ENCODE results near the gene IL34.
"Not testable (repeated sequence)": the region's sequence is repeated elsewhere in the genome, so short reads cannot be mapped to it uniquely, and the experiment has no call there.

The IL34 gene

DNA sequence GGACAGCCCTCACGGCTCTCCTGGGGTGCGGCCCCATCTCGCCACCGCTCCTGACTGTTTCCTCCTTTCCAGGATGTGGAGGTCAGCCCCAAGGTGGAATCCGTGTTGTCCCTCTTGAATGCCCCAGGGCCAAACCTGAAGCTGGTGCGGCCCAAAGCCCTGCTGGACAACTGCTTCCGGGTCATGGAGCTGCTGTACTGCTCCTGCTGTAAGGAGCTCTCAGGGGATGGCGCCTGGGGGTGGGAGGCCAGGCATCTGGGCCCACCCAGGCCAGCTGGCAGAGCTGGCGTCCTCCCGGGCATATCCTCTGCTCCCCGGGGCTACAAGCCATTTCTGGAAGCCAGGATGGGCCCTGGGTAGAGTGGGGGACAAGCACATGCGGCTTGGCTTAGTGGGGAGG lies 13.2 kb downstream of the IL34 start:
- no peak for DNase-seq

DNA sequence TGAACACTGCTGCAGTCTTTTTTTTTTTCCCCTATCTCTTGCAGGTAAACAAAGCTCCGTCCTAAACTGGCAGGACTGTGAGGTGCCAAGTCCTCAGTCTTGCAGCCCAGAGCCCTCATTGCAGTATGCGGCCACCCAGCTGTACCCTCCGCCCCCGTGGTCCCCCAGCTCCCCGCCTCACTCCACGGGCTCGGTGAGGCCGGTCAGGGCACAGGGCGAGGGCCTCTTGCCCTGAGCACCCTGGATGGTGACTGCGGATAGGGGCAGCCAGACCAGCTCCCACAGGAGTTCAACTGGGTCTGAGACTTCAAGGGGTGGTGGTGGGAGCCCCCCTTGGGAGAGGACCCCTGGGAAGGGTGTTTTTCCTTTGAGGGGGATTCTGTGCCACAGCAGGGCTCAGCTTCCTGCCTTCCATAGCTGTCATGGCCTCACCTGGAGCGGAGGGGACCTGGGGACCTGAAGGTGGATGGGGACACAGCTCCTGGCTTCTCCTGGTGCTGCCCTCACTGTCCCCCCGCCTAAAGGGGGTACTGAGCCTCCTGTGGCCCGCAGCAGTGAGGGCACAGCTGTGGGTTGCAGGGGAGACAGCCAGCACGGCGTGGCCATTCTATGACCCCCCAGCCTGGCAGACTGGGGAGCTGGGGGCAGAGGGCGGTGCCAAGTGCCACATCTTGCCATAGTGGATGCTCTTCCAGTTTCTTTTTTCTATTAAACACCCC lies 13.8 kb downstream of the IL34 start:
- no peak for DNase-seq

DNA sequence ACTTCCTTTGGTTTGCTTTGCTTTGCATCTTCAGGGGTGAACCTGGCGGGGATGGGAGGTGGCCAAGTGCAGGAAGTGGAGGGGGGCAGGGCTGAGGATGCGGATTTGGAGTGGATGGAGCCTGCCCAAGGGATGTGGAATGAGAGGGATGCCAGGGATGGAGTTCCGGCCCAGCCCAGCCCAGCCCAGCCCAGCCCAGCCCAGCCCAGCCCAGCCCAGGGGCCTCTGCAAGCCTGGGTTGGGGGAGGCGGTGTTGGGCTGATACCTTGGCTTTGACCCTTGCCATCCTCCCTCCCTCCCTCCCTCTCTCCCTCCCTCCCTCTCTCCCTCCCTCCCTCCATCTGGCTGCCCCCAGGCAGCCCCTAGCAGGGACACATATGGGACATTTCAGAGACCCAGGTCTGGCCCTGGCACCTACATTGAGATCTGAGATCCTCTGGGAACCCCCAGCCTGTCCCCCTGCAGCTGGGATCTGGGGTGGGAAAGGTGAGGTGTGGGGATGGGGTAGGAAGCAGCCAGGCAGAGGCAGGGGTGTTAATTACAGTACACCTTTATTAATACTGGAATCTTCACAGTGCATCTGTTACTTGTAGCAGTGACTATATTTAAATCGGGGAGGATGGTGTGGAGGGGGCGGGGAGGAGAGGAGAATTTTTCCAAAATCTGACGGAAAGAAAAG lies 14.5 kb downstream of the IL34 start:
- no peak for DNase-seq

DNA sequence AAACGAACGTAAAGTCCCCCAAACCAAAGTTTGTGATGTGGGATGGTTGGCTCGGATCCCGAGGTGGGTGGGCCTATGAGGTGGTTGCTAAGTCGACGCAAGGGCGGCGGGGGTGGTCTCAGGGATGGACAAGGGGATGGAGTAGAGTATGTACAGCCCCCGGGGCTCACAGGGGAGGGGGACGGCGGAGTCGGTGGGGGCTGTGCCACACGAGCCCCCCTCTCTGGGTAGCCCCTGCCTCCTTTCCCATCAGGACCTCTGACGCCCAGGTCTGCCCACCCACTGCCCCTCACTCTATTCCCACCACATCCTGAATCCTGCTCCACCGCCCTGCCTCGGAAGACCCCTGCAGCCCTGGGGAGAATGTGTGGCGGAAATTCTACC lies 15.2 kb downstream of the IL34 start:
- no peak for DNase-seq

DNA sequence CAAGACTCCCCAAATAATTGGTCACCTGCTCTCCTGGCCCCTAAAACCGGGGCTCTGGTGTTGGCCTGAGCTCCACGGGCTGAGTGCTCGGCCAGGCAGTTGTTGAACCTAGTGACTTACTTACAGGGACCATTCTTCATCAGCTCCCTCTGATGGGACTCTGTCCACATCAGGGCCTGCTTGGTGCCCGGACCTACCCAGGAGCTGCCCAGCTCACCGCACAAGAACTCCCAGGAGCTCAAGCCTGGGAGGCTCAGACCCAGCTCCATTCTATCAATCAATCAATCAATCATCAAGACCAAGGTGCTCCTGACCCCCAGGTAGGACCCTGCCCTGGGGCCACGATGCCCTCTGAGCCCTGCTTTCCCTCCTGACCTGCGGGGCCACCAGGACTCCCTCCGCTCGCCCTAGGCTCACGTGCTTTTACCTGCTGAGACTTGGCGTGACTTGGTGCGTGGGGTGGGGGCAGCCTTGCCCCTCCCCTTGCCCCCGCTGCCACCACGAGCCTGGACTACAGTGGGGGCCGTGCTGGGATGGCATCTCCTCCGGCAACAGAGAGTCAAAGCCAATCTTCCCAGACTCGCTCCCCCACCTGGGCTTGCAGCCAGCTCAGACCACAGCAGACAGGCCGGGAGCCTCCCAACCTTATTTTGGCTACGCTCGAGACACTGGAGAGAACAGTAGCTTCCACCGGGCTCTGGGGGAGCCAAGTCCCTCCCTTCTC lies 15.7 kb downstream of the IL34 start:
- DNase-seq, result no peak

DNA sequence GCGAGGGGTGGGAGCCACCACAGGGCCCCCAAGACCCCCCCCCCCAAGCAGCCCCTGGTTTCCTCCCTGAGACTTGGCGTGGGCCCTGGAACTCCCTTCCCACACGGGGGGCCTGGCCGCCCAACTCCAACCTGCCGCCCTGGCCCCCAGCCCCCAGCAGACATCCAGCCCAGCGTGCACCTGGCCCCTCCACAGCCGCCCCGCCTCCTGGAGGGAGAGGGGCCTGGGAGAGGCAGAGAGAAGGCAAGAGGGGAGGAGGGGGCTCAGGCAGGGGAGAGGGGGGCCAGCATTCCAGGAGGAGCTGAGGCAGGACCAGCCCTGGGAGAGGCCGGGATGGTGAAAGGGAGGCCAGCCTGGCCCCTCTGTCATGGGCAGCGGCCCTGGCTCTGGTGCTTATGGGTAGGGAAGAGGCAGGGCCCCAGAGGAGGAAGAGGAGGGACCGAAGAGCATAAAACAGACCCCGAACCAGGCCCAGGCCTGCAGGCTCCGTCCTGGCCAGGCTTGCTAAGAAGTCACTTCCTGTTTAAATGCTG lies 16.7 kb downstream of the IL34 start:
- DNase-seq, result no peak

DNA sequence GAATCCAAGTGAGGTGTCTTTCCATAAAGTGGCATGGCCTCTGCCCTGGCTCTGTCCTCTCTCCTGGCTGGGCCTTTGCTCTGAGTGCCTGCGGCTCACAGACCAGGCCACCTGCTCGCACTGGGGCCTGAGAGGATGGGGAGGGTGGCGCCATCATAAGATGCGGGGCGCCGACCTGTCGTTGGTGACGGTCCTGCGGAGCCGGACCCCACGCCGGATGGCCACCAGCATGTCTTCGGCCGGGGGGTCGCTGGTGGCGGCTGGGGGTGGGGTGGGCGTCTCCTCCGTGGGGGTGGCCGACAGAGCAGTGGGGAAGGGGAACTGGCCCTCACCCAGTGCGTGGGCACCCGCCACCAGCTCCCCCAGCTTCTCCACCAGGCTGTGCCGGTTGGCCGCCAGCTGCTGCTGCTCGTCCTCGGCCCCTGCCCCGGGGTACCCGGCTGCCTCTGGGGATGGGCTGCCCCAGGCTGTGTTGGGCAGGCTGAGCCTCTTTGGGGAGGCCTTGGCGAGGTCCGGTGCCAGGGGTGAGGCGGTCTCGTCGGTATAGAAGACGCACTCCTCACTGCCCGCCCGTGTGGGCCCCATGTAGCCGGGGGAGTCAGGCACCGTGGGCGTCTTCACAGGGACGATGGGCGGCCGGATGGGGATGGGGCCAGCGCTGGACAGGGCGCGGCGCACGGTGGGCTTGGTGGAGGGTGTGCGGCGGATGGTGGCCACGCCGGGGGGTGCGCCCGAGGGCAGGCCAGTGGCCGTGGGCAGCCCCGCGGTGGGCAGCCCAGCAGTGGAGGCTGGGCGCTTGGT lies 17.4 kb downstream of the IL34 start:
- DNase-seq, result no peak

DNA sequence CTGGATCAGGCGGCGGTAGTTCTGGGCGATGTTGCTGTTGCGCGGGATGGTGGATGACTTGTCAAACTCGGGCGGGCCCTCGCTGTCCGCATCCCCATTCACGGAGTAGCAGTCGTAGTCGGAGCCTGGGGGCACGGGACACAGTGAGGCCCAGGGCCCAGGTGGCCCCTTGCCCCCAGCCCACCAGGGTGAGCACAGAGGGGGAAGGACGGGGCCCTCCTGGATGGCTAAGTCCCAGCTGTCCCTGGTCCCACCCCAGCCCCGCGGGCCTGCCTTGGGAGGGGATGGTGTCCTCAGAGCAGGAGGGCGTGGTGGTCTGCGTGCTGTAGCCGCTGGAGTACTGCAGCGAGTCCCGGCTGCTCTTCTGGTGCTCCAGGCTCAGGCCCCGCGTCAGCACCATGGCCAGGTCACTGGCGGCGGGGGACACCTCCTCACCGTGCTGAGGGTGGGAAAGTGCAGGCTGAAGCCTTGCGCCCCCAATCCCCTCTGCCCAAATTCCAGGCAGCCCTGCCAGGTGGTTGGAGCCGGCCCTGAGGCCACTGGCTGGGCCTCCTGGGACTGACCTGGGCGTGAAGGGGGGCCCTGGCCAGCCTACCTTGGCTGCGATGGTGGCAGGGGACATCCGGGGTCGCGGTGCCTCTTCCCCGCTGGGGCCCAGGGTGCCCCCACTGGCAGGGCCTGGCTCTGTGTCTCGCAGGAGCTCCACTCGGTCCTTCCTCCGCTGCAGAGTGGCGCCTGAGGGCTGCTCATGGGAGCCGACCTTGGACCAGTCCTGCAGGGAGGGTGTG lies 18.2 kb downstream of the IL34 start:
- no peak for DNase-seq

DNA sequence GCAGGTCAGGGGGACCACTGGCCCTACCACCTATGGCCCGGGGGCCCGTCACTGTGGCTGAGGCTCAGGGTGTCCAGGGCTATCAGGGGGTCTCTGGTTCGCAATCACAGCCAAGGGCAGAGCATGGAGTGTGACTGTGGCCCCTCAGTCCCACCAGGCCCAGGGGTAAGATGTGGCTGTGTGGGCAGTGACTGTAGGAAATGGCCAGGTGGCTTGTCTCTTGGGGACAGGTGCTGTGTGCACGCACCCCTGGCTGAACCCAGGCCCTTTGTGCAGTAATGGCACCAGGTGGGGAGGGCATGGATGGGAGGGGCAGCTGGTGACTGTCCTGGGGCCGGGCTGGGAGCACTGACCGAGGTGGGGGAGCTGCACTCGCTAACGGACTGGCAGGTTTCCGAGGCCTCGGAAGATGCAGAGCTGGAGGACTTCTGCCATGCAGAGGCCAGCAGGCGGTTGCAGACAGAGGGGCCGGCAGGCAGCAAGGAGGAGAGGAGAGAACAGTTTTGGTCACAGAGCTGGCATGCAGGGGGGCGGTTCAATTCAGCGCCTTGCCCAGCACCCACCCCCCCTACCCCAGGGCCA lies 18.8 kb downstream of the IL34 start:
- DNase-seq, result no peak

DNA sequence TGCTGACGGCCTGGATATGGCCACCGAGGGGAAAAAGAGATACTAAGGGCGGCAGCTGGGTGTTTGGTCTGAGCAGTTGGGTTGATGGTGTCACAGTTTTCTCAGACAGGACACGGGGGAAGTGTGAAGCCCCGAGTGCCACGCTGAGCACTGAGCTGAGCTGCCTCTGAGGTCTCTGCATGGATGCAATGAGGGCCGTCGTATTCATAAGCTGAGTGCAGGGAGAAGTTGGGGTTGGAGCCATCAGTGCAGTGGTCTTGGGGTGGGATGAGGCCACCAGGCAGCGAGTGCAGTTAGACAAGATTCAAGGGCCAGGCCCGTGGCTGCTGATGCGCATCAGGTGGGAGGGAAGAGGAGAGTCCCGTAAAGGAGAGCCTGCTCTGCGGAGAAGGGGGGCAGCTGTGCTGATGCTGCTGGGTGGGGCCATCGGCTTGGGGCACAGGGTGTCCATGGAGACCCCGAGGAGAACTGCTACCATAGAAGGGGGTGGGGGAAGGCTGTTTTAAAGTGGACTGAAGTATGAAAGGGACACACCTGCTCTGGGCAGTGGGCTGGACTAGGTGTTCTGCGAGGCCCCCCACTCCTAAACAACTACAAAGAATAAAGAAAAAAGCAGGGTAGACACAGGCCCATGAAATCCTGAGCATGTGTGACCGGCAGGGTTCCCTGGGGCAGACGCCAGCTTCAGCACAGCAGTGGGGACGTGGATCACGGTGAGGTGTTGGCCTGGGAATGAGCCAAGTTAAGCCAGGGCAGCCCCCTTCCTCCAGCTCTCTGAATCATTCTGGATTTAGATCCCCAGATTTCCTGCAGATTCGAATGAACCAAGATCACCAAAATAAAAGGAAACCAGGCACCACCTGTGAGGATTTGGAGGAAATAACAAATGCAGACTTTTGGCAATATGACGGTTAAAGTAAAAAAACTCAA lies 19.7 kb downstream of the IL34 start:
- DNase-seq, result no peak

DNA sequence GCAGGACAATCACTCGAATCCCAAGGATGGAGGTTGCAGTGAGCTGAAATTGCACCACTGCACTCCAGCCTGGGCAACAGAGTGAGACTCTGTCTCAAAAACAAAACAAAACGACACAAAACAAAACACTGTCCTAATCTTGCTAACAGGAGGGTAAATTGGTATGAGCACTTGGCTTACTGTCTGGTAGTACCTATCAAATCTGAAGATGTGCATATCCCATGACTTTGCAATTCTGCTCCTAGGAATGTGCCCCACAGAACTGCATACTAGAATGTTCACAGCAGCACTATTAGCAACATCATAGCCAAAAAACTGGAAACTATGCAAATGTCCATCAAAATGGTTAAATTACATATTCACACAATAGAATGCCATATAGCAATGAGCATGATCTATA lies 23.8 kb downstream of the IL34 start:
- no peak for DNase-seq

DNA sequence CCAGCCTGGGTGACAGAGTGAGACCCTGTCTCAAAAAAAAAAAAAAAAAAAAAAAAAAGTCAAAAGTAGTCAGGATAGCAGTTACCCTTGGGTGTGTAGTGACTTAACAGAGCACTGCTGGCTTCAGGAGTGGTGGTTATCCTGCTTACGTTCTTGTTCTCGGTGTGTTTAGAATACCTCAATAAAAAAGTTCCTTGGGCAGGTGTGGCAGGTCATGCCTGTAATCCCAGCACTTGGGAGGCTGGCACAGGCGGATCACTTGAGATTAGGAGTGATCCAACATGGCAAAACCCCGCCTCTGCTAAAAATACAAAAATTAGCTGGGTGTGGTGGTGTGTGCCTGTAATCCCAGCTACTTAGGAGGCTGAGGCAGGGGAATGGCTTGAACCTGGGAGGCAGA lies 24.6 kb downstream of the IL34 start:
- DNase-seq, result not testable (repeated sequence)

DNA sequence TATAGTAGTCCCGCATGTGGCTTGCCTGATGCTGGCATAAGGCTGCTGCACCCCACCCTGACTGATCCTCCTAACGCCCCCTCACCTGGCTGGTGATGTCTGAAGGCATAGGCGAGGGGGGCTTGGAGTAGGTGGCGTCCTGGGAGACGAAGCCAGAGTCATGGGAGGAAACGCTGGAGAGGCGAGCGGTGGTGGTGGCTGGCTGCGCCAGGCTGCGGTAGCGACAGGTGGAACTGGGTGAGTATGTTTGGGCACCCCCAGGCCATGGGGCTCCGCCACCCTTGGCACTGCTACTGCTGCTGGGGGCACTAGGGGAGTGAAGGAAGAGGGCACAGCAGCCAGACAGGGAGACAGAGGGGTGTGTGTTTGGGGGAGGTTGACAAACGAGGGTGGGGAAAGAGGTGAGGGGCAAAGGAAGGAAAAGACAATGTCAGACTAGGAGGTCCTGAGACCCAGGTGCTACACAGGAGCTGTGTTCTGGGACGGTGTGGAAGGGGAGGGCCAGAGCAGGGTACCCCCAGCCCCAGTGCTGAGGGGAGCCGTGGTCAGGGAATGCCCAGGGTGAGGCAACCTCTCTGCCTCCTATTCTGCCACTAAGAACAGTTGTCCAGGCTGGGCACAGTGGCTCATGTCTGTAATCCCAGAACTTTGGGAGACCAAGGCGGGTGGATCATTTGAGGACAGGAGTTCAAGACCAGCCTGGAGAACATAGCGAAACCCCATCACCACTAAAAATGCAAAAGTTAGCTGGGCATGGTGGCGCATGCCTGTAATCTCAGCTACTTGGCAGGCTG lies 28.1 kb downstream of the IL34 start:
- no peak for DNase-seq

DNA sequence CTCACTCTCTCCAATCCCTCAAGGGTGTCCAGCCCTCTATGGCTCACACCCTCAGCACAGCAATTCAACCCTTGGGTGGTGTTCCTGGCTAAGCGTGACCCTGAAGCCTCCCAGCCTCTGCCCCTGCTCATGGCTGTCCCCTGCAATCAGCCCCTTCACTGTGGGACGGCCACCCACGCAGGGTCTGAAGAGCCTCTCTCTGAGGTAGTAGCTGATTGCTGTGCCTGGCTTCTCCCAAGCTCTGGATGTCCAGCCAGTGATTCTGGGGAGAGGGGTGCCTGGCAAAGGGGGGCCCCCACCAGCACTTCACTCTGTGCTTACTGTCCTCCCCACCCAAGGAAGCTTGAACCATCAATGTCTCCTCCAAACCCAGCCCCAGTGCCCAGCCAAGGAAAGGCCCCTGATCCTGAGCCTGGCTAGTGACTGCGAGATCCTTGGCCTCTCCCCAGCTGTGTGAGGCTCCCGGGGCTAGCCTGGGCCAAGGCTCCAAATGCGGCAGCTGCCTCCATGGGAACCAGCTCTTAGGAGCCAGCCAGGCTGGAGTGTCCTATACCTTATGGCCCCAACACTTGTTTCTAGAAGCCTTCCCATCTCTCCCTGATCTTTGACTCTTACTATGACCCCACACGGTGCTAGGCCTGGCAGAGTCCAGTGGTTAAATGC lies 29.6 kb downstream of the IL34 start:
- DNase-seq, result no peak

DNA sequence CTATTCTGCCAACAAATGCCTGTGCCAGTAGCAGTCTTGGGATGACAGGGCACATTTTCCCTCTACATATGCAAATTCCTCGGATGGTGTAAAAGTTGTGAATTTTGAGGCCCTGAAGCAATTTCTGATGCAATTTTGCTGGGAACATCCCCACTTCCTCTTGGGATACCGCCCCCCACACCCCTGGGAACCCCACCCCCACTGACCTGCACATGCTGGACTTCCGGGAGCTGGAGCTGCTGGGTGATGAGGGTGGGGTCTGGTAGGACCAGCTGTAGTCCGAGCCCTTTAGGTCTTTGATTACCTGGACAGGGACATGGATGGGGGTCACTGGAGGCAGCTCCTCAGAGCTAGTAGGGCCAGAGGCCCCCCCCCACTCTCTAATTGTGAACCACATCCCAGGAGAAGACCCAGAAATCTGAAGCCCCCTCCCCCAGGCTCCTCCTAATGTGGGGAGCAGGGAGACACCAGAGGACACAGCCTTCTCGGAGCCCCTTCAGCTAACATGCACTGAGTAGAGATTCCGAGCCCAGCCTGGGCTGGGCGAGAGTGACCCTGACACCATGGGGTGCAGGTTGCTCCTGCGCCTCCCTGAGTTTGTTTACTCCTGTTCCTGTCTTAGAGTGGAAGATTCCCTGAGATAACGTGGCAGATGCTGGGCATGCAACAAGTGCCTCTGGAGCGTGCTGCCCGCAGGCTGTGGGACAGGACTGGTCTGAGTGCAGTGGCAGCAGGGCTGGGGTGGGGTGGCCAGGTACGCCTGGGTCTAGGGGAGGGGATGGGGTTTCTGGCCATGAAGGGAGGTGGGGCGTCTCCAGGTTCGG lies 30.5 kb downstream of the IL34 start:
- DNase-seq, result no peak

DNA sequence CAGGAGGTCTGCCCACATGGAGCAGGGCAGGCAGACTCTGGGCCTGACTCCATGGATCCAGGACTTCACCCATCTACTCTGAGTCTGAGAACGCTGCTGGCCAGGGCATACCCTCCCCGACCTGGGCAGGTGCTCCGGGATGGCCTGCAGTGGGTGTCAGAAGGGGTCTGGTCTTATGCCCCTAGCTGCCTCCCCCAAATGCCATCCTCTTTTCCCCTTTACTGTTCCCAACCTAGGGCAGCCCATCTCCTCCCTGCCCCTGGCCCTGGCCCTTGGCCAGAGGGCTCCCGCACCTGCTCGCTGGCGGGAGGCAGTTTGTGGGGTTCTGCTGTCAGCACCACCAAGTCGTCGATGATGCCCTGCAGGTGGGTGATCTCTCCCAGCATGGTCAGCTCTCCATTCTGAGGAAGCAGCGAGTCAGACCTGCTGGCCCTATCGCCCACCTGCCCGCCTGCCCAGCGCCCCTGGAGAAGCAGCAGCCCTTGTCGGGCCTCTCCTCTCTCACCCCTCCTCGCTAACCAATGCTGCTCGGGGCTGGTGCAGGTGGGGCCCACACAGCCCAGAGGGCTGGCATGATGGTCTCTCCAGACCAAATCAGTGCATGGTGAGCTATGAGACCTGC lies 31.3 kb downstream of the IL34 start:
- no peak for DNase-seq

DNA sequence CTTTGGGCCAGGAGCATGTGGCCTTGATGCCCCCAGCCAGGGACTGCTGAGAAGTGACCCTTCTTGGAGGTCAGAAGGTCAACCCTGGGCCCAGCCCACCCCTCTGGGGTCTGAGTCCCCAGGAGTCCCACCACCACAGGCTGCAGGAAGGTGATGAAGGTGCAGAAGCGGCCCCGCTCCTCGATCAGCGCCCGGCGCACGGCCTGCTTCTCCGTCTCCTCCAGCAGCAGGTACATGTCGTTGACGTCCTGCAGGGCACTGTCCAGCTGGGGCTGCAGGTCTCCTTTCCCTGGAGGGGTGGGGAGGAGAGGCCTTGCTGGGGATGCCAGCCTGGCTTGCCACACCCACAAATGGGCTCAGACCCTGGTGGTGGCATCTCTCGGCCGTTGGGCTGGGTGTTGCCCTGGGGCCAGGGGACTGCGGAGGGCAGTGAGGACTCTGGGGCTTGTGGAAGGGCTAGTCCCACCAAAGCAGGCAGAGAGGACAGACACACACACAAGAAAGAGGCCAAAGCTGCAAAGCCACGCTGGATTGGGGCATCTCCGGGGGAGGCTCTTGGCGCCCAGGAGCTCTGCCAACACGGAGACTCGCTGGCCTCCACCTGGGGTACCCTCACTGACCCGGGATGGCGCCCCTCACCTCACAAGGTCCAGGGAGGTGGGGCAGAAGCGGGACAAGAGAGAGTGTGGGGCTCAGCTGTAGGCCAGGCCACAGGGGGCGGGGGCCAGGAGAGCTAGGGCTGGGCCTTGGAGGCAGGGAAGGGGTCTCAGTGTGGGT lies 31.9 kb downstream of the IL34 start:
- no peak for DNase-seq
